IMR-90 (cell line): Measurements from ENCODE around the gene DMD. TPM values are rescaled to one million over a fixed set of nuclear protein-coding genes. Genes with fewer than 3 reads are reported as not detected.

Experiments used
- ATAC-seq: fragments of 200-7000 bp; cut with Tn5 transposase; 2 replicates; pipeline ENCODE4 v1.9.1; 2020; ENCODE audit warnings: low read depth, mild to moderate bottlenecking, moderate library complexity
- BruUV-seq: library from RNA; stranded (reverse); fragments of 400-500 nt; replicated peaks from 2 replicates; lab custom pipeline; 2021; lab: Mats Ljungman, UMichigan
- CTCF ChIA-PET: fragments of 300-600 bp; formaldehyde crosslinking; extraction: SDS; loops from one replicate; lab custom pipeline; 2021; ENCODE audit warnings: antibody characterized with exemption; lab: Yijun Ruan, JAX
- POLR2A ChIA-PET: fragments of 300-600 bp; sonication (Branson Sonifier 250); formaldehyde crosslinking; loops from one replicate; lab custom pipeline; 2022; ENCODE audit warnings: antibody characterized with exemption; ENCODE audit not compliant: unreplicated experiment; lab: Charles Lee
- DNase-seq: peaks from one replicate; pipeline ENCODE4 v3.0.0; 2013
- H2AFZ ChIP-seq: replicated peaks from 2 replicates; pipeline ENCODE3; 2013; ENCODE audit warnings: low read length, mild to moderate bottlenecking; ENCODE audit not compliant: poor library complexity
- H2AK5ac ChIP-seq: 2 replicates; pipeline ENCODE4 v1.6.1; 2013; ENCODE audit warnings: low read depth, low read length, inconsistent platforms
- H2AK9ac ChIP-seq: replicated peaks from 2 replicates; pipeline ENCODE3; 2013; ENCODE audit warnings: mild to moderate bottlenecking, low read depth, low read length, moderate library complexity; ENCODE audit not compliant: poor library complexity
- H2BK120ac ChIP-seq: 2 replicates; pipeline ENCODE4 v1.6.1; 2013; ENCODE audit warnings: low read depth, low read length, inconsistent platforms
- H2BK15ac ChIP-seq: 3 replicates; pipeline ENCODE4 v1.6.1; 2013; ENCODE audit warnings: low read depth, low read length, inconsistent platforms
- H2BK20ac ChIP-seq: 2 replicates; pipeline ENCODE4 v1.6.1; 2013; ENCODE audit warnings: low read depth, mild to moderate bottlenecking, inconsistent platforms, low read length, moderate library complexity
- H2BK5ac ChIP-seq: 2 replicates; pipeline ENCODE4 v1.6.1; 2013; ENCODE audit warnings: mild to moderate bottlenecking, low read depth, low read length, inconsistent platforms; ENCODE audit not compliant: poor library complexity, severe bottlenecking
- H3K14ac ChIP-seq: replicated peaks from 2 replicates; pipeline ENCODE4 v1.6.1; 2013; ENCODE audit warnings: low read depth, low read length, inconsistent platforms
- H3K18ac ChIP-seq: 2 replicates; pipeline ENCODE4 v1.6.1; 2013; ENCODE audit warnings: low read depth, low read length, control low read depth
- H3K23ac ChIP-seq: 2 replicates; pipeline ENCODE4 v1.6.1; 2013; ENCODE audit warnings: low read depth, low read length, inconsistent platforms
- H3K27ac ChIP-seq: 2 replicates; pipeline ENCODE4 v1.5.1; 2013; ENCODE audit warnings: mild to moderate bottlenecking, control low read depth, low read length; ENCODE audit not compliant: insufficient read depth
- H3K27me3 ChIP-seq: 2 replicates; pipeline ENCODE4 v1.6.1; 2013; ENCODE audit warnings: low read length; ENCODE audit not compliant: control insufficient read depth, insufficient read depth
- H3K36me3 ChIP-seq: 2 replicates; pipeline ENCODE4 v1.6.1; 2013; ENCODE audit warnings: low read length, mixed read lengths; ENCODE audit not compliant: control insufficient read depth, insufficient read depth
- H3K4ac ChIP-seq: 2 replicates; pipeline ENCODE4 v1.6.1; 2013; ENCODE audit warnings: low read depth, low read length, inconsistent platforms
- H3K4me1 ChIP-seq: 2 replicates; pipeline ENCODE4 v1.6.1; 2013; ENCODE audit warnings: low read length, mixed read lengths; ENCODE audit not compliant: control insufficient read depth, insufficient read depth
- H3K4me2 ChIP-seq: 2 replicates; pipeline ENCODE4 v1.6.1; 2013; ENCODE audit warnings: low read depth, mild to moderate bottlenecking, control low read depth, low read length, moderate library complexity
- H3K4me3 ChIP-seq: 2 replicates; pipeline ENCODE4 v1.5.1; 2013; ENCODE audit warnings: low read depth, mild to moderate bottlenecking, control low read depth, low read length, moderate library complexity; ENCODE audit not compliant: insufficient read depth
- H3K56ac ChIP-seq: 2 replicates; pipeline ENCODE4 v1.6.1; 2013; ENCODE audit warnings: low read length, inconsistent platforms; ENCODE audit not compliant: insufficient read depth; ENCODE audit errors: extremely low read depth
- H3K79me1 ChIP-seq, 2 experiments: 2 replicates each; pipeline ENCODE4 v1.6.1; 2013; ENCODE audit warnings: low read length in 2 of 2, inconsistent platforms in 1 of 2, low read depth in 1 of 2
- H3K9ac ChIP-seq: 2 replicates; pipeline ENCODE4 v1.6.1; 2013; ENCODE audit warnings: low read depth, low read length, control low read depth
- H3K9me1 ChIP-seq: 2 replicates; pipeline ENCODE4 v1.6.1; 2013; ENCODE audit warnings: low read length, inconsistent platforms; ENCODE audit not compliant: insufficient read depth
- H3K9me3 ChIP-seq: 2 replicates; pipeline ENCODE4 v1.6.1; 2013; ENCODE audit warnings: low read length; ENCODE audit not compliant: control insufficient read depth, insufficient read depth
- H4K20me1 ChIP-seq: 2 replicates; pipeline ENCODE4 v1.6.1; 2013; ENCODE audit warnings: low read length, inconsistent platforms; ENCODE audit not compliant: insufficient read depth
- H4K5ac ChIP-seq: 2 replicates; pipeline ENCODE4 v1.6.1; 2013; ENCODE audit warnings: mild to moderate bottlenecking, low read depth, low read length, control low read depth
- H4K8ac ChIP-seq, 2 experiments: 2 replicates each; pipeline ENCODE4 v1.6.1; 2013; ENCODE audit warnings: low read depth in 2 of 2, low read length in 2 of 2, control low read depth in 1 of 2, inconsistent platforms in 1 of 2
- H4K91ac ChIP-seq: 2 replicates; pipeline ENCODE4 v1.6.1; 2013; ENCODE audit warnings: low read depth, low read length, inconsistent platforms; ENCODE audit not compliant: insufficient read depth
- BHLHE40 ChIP-seq: fragments of 150-350 bp; IDR thresholded peaks from 2 replicates; pipeline ENCODE4 v1.6.1; 2016; ENCODE audit warnings: mild to moderate bottlenecking, low read depth, low read length
- RAD21 ChIP-seq: IDR thresholded peaks from 2 replicates; pipeline ENCODE4 v1.6.1; 2012; ENCODE audit warnings: low read length, improper control_type of control experiment
- WGBS, 2 experiments: methylation state at CpG; one replicate each; pipeline versions ENCODE4 v1.1.5 to v1.1.7; 2013; ENCODE audit warnings: missing lambda C conversion rate in 2 of 2; ENCODE audit not compliant: insufficient read length in 1 of 2; ENCODE audit errors: extremely low coverage in 2 of 2; 5-methylcytosine and 5-hydroxymethylcytosine counted together
- dilution Hi-C: fragments of 300-500 bp; cut with HindIII; formaldehyde crosslinking; loops from one replicate; pipeline ENCODE4 v1.14.3; 2018; ENCODE audit warnings: low sequenced_read_pairs; ENCODE audit not compliant: unreplicated experiment
- in situ Hi-C: fragments of 300-500 bp; cut with MboI; formaldehyde crosslinking; loops from 3 replicates; pipeline ENCODE4 v1.14.3; 2019; ENCODE audit warnings: low sequenced_read_pairs, inconsistent platforms, mixed read lengths
- intact Hi-C: fragments of 100-400 bp; cut with micrococcal nuclease; formaldehyde crosslinking; loops from 2 replicates; pipeline ENCODE4 v1.10.0; 2022
- polyA plus RNA-seq, 3 experiments: library from polyadenylated mRNA; depleted of rRNA; stranded (reverse); fragments of >200 nt; gene quantifications; 2 replicates each; pipeline ENCODE4 v1.2.3, GENCODE V29; 2012; ENCODE audit warnings: low replicate concordance in 1 of 3
- total RNA-seq: library from RNA; depleted of rRNA; stranded (reverse); fragments of >200 nt; gene quantifications from 2 replicates; pipeline ENCODE4 v1.2.3, GENCODE V29; 2012

Gene DMD
- total and polyA plus RNA-seq, 2 of the 4 experiments (the other 2 are of a cell fraction), result 6.6 to 11.8 TPM

- CTCF ChIA-PET, result no interaction called here
- Histone ChIP-seq H3K4me2 (no peak overlapping the region), H2AK9ac (no peak overlapping the region), H2BK120ac (no peak overlapping the region), H3K23ac (no peak overlapping the region), H3K79me1 (no peaks in the 10 kb centered on the region), H3K36me3 (no peaks in the 10 kb centered on the region), H3K9me1 (no peaks in the 10 kb centered on the region), H3K4me3 (no peak overlapping the region), H3K18ac (no peak overlapping the region), H4K5ac (no peak overlapping the region), H3K4me1 (no peaks in the 10 kb centered on the region), H3K27ac (no peak overlapping the region), H4K8ac (no peak overlapping the region), H2AK5ac (no peak overlapping the region), H3K9me3 (no peaks in the 10 kb centered on the region), H3K56ac (no peak overlapping the region), H2BK20ac (no peak overlapping the region), H4K91ac (no peak overlapping the region), H3K4ac (no peak overlapping the region), H2BK15ac (no peak overlapping the region), H2BK5ac (no peak overlapping the region), H3K9ac (no peak overlapping the region), H3K27me3 (no peaks in the 10 kb centered on the region), H4K20me1 (no peaks in the 10 kb centered on the region), H3K14ac (no peak overlapping the region), H2AFZ (no peak overlapping the region)
- dilution Hi-C loops, result no loop called here
- no CpG with 5 or more reads among the region's 5 CpGs for WGBS, 2 experiments
- no TSS peak for BruUV-seq
- DNase-seq, result no peak
- in situ Hi-C loops, result no loop called here
- no peak for ATAC-seq
- TF ChIP-seq BHLHE40 (no peak), RAD21 (no peak)
- intact Hi-C loops, result no loop called here
- POLR2A ChIA-PET, result no interaction called here
These were observed 532.9 kb downstream of the DMD start for GRCh38 chrX:32678487-32678886.
